Panc1 (cell line): Measurements from ENCODE around the gene SLC37A1.

Source experiments
- POLR2AphosphoS5 ChIP-seq: IDR thresholded peaks from 2 replicates; pipeline ENCODE4 v1.6.1; 2012; ENCODE audit warnings: mild to moderate bottlenecking, low read depth, low read length, moderate library complexity
- SIN3A ChIP-seq: IDR thresholded peaks from 2 replicates; pipeline ENCODE4 v1.6.1; 2012; ENCODE audit warnings: low read depth, mild to moderate bottlenecking, low read length, moderate library complexity, borderline replicate concordance; ENCODE audit not compliant: insufficient read depth
- TCF7L2 ChIP-seq: IDR thresholded peaks from 2 replicates; pipeline ENCODE4 v1.6.1; 2011; ENCODE audit warnings: mild to moderate bottlenecking, low read depth, low read length, inconsistent platforms
- TF ChIP-seq, protein P1 (sequence below), 2 experiments: IDR thresholded peaks; 2 replicates each; pipeline ENCODE4 v1.6.1; 2011 to 2012; ENCODE audit warnings: low read depth in 2 of 2, control low read depth in 1 of 2, low read length in 1 of 2, mild to moderate bottlenecking in 1 of 2, moderate library complexity in 1 of 2; ENCODE audit not compliant: insufficient read depth in 1 of 2
- TF ChIP-seq, protein P2 (sequence below): fragments of 450-650 bp; IDR thresholded peaks from 2 replicates; pipeline ENCODE4 v1.5.1; 2017; ENCODE audit warnings: mild to moderate bottlenecking

DNA sequence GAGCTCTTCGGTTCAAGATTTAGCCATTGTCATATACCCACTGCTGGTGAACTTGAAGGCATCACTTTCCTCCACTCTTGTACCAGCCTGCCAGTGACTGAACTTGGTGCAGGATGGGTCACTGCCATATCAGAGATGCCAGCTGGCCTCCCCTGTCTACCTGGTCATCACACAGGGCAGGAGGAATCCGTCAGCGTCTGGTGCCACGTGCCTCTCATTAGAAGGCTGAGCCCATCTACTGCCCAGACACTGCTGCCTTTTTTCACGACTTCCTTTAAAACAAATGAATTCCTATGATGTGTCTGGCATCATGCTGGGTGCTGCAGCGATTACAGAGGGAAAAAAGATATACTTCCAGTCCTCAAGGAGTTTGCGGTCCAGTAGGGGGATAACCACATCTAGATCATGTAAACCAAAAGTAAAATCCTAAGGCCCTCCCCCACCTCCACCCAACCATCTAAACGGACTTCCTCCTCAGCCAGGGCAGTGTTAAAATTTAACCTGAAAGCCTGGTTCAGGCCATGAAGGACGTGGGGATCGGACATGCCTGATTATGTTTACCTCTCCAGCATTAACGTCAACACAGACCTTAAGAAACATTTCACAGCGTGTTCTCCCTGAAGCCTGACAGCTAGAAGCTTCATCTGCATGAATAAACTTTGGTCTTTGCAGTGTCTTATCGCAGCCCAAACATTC is 110.6 kb downstream of the SLC37A1 start:
- TF ChIP-seq POLR2AphosphoS5 (no peak), SIN3A (no peak), TCF7L2 (no peak)
- TF ChIP-seq, protein P1, sequence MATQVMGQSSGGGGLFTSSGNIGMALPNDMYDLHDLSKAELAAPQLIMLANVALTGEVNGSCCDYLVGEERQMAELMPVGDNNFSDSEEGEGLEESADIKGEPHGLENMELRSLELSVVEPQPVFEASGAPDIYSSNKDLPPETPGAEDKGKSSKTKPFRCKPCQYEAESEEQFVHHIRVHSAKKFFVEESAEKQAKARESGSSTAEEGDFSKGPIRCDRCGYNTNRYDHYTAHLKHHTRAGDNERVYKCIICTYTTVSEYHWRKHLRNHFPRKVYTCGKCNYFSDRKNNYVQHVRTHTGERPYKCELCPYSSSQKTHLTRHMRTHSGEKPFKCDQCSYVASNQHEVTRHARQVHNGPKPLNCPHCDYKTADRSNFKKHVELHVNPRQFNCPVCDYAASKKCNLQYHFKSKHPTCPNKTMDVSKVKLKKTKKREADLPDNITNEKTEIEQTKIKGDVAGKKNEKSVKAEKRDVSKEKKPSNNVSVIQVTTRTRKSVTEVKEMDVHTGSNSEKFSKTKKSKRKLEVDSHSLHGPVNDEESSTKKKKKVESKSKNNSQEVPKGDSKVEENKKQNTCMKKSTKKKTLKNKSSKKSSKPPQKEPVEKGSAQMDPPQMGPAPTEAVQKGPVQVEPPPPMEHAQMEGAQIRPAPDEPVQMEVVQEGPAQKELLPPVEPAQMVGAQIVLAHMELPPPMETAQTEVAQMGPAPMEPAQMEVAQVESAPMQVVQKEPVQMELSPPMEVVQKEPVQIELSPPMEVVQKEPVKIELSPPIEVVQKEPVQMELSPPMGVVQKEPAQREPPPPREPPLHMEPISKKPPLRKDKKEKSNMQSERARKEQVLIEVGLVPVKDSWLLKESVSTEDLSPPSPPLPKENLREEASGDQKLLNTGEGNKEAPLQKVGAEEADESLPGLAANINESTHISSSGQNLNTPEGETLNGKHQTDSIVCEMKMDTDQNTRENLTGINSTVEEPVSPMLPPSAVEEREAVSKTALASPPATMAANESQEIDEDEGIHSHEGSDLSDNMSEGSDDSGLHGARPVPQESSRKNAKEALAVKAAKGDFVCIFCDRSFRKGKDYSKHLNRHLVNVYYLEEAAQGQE (IDR thresholded peaks at IDR 0.05; ENCODE audit: insufficient read depth in 1 of 2, low read depth in 2 of 2, low read length in 1 of 2): no peak
- TF ChIP-seq, protein P2, sequence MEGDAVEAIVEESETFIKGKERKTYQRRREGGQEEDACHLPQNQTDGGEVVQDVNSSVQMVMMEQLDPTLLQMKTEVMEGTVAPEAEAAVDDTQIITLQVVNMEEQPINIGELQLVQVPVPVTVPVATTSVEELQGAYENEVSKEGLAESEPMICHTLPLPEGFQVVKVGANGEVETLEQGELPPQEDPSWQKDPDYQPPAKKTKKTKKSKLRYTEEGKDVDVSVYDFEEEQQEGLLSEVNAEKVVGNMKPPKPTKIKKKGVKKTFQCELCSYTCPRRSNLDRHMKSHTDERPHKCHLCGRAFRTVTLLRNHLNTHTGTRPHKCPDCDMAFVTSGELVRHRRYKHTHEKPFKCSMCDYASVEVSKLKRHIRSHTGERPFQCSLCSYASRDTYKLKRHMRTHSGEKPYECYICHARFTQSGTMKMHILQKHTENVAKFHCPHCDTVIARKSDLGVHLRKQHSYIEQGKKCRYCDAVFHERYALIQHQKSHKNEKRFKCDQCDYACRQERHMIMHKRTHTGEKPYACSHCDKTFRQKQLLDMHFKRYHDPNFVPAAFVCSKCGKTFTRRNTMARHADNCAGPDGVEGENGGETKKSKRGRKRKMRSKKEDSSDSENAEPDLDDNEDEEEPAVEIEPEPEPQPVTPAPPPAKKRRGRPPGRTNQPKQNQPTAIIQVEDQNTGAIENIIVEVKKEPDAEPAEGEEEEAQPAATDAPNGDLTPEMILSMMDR: no peak
